ENCODE data around the gene C6orf132.

Gene C6orf132

GRCh38 chr6:42184475-42184874 is 42.1 kb upstream of the C6orf132 start:
- ChIA-PET CTCF (interaction anchor here (1.9 kb wide), 1 partner anchor 30 kb away, joined by 13 read pairs; no protein-coding TSS in a partner anchor), POLR2A (no interaction called here)
- H3K9me3 ChIP-seq (ENCODE audit: control insufficient read depth, insufficient read depth, low read depth, low read length) = no peaks in the 10 kb centered on the region
- no peak overlapping the region for H3K27ac ChIP-seq (ENCODE audit: extremely low read depth, low read depth, low read length)
- H3K4me1 ChIP-seq (ENCODE audit: control insufficient read depth, insufficient read depth, low read length) = no peaks in the 10 kb centered on the region
- TF ChIP-seq, protein P1, sequence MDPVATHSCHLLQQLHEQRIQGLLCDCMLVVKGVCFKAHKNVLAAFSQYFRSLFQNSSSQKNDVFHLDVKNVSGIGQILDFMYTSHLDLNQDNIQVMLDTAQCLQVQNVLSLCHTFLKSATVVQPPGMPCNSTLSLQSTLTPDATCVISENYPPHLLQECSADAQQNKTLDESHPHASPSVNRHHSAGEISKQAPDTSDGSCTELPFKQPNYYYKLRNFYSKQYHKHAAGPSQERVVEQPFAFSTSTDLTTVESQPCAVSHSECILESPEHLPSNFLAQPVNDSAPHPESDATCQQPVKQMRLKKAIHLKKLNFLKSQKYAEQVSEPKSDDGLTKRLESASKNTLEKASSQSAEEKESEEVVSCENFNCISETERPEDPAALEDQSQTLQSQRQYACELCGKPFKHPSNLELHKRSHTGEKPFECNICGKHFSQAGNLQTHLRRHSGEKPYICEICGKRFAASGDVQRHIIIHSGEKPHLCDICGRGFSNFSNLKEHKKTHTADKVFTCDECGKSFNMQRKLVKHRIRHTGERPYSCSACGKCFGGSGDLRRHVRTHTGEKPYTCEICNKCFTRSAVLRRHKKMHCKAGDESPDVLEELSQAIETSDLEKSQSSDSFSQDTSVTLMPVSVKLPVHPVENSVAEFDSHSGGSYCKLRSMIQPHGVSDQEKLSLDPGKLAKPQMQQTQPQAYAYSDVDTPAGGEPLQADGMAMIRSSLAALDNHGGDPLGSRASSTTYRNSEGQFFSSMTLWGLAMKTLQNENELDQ (tag by site-specific recombination; IDR thresholded peaks at IDR 0.05; ENCODE audit: low read depth) = no peak
- TF ChIP-seq ZNF10 (tag by site-specific recombination; IDR thresholded peaks at IDR 0.05) = no peak
- TF ChIP-seq ZBTB10 (tag by site-specific recombination; IDR thresholded peaks at IDR 0.05) = no peak
- no peak for TF ChIP-seq ZNF501 (tag by site-specific recombination; IDR thresholded peaks at IDR 0.05)
- no peak for TF ChIP-seq ZNF157 (tag by site-specific recombination; IDR thresholded peaks at IDR 0.05)
- no peaks in the 10 kb centered on the region for H3K36me3 ChIP-seq (ENCODE audit: control insufficient read depth in 2 of 2, insufficient read depth in 1 of 2, low read length in 2 of 2)
- H3K4me3 ChIP-seq (ENCODE audit: low read depth, low read length) = no peak overlapping the region

DNA sequence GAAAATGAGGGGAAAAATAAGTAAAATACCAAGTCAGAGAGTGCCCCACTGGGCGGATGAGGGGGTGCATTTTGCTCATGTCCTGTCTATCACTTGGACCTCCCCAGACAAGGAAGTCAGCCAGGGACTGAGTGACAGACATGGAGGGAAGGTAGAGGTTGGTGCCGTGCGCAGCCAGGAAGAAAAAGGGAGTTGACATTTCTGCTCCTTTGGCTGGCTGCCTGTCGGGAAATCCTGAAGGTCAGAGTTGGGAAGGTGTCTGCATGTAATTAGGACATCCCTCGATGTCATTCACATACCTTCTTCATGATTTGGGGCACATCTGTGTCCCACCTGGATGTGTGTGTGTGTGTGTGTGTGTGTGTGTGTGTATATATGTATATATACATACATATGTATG is 39.7 kb upstream of the C6orf132 start:
- H3K27ac ChIP-seq (ENCODE audit: extremely low read depth, low read depth, low read length) = no peak overlapping the region
- H3K4me1 ChIP-seq (ENCODE audit: control insufficient read depth, insufficient read depth, low read length) = no peaks in the 10 kb centered on the region
- H3K36me3 ChIP-seq (ENCODE audit: control insufficient read depth in 2 of 2, insufficient read depth in 1 of 2, low read length in 2 of 2) = no peaks in the 10 kb centered on the region
- no peaks in the 10 kb centered on the region for H3K9me3 ChIP-seq (ENCODE audit: control insufficient read depth, insufficient read depth, low read depth, low read length)
- TF ChIP-seq BCL11A (tag by site-specific recombination; IDR thresholded peaks at IDR 0.05; ENCODE audit: low read depth) = no peak
- TF ChIP-seq, protein P2, sequence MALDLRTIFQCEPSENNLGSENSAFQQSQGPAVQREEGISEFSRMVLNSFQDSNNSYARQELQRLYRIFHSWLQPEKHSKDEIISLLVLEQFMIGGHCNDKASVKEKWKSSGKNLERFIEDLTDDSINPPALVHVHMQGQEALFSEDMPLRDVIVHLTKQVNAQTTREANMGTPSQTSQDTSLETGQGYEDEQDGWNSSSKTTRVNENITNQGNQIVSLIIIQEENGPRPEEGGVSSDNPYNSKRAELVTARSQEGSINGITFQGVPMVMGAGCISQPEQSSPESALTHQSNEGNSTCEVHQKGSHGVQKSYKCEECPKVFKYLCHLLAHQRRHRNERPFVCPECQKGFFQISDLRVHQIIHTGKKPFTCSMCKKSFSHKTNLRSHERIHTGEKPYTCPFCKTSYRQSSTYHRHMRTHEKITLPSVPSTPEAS (tag by site-specific recombination; IDR thresholded peaks at IDR 0.05) = peak; percentile 29; the same call in 1 of the 2 replicates
- CTCF ChIA-PET = interaction anchor here (0.6 kb wide), 1 partner anchor 46 kb away, joined by 3 read pairs; no protein-coding TSS in a partner anchor
- POLR2A ChIA-PET = interaction anchor here (0.6 kb wide), 1 partner anchor 45 kb away, joined by 7 read pairs; no protein-coding TSS in a partner anchor
- H3K4me3 ChIP-seq (ENCODE audit: low read depth, low read length) = no peak overlapping the region

DNA sequence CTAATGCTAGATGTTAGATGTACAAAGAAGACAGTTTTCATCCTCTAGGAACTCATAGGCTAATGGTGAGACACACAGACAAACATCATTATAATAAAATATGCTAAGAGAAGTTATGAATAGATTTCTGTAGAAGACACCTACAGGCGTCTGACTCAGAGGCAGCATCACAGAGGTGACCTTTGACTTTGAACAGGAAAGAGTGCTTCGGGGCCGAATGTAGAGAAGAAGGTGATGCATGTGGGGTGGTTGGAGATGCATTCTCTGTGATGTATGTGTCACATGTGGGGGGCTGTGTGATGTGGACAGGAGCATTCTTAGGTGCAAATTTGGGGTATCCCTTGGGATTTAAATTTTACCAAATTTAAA is 37.5 kb upstream of the C6orf132 start:
- H3K36me3 ChIP-seq (ENCODE audit: control insufficient read depth in 2 of 2, insufficient read depth in 1 of 2, low read length in 2 of 2) = no peaks in the 10 kb centered on the region
- H3K27ac ChIP-seq (ENCODE audit: extremely low read depth, low read depth, low read length) = no peak overlapping the region
- no peak overlapping the region for H3K4me3 ChIP-seq (ENCODE audit: low read depth, low read length)
- POLR2A ChIA-PET = no interaction called here
- no peaks in the 10 kb centered on the region for H3K4me1 ChIP-seq (ENCODE audit: control insufficient read depth, insufficient read depth, low read length)
- CTCF ChIA-PET = interaction anchor here (0.6 to 0.9 kb wide), 2 partner anchors 35 to 317 kb away, joined by 3 to 5 read pairs; no protein-coding TSS in a partner anchor
- H3K9me3 ChIP-seq (ENCODE audit: control insufficient read depth, insufficient read depth, low read depth, low read length) = no peaks in the 10 kb centered on the region
- TF ChIP-seq ZNF404 (tag by site-specific recombination; IDR thresholded peaks at IDR 0.05) (no peak), ZNF350 (tag by site-specific recombination; IDR thresholded peaks at IDR 0.05) (no peak), ZNF391 (tag by site-specific recombination; IDR thresholded peaks at IDR 0.05; ENCODE audit: borderline replicate concordance, low read depth) (no peak), SP2 (tag by site-specific recombination; IDR thresholded peaks at IDR 0.05) (no peak), ZNF335 (tag by site-specific recombination; conservative IDR thresholded peaks at IDR 0.05) (no peak), ZNF658 (tag by site-specific recombination; IDR thresholded peaks at IDR 0.05) (no peak), TSHZ1 (tag by site-specific recombination; IDR thresholded peaks at IDR 0.05; ENCODE audit: borderline replicate concordance) (no peak), EGR2 (tag by site-specific recombination; IDR thresholded peaks at IDR 0.05; ENCODE audit: low read depth) (no peak), ATF2 (tag by site-specific recombination; IDR thresholded peaks at IDR 0.05; ENCODE audit: low read depth) (no peak), ZNF184 (tag by site-specific recombination; IDR thresholded peaks at IDR 0.05) (no peak), ZNF292 (tag by site-specific recombination; IDR thresholded peaks at IDR 0.05; ENCODE audit: borderline replicate concordance, low read depth) (no peak)
- TF ChIP-seq, protein P3, sequence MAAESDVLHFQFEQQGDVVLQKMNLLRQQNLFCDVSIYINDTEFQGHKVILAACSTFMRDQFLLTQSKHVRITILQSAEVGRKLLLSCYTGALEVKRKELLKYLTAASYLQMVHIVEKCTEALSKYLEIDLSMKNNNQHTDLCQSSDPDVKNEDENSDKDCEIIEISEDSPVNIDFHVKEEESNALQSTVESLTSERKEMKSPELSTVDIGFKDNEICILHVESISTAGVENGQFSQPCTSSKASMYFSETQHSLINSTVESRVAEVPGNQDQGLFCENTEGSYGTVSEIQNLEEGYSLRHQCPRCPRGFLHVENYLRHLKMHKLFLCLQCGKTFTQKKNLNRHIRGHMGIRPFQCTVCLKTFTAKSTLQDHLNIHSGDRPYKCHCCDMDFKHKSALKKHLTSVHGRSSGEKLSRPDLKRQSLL (tag by site-specific recombination; IDR thresholded peaks at IDR 0.05) = no peak
